ENCODE measurements around the gene S100A11. TPM values are rescaled to one million over a fixed set of nuclear protein-coding genes. Genes with fewer than 3 reads are reported as not detected.

The S100A11 gene
- total and polyA plus RNA-seq, 9 of the 15 experiments (the other 6 are each of a cell fraction or from before 2014, with no cell fraction given) = 131 to 808 (median 235) TPM

DNA sequence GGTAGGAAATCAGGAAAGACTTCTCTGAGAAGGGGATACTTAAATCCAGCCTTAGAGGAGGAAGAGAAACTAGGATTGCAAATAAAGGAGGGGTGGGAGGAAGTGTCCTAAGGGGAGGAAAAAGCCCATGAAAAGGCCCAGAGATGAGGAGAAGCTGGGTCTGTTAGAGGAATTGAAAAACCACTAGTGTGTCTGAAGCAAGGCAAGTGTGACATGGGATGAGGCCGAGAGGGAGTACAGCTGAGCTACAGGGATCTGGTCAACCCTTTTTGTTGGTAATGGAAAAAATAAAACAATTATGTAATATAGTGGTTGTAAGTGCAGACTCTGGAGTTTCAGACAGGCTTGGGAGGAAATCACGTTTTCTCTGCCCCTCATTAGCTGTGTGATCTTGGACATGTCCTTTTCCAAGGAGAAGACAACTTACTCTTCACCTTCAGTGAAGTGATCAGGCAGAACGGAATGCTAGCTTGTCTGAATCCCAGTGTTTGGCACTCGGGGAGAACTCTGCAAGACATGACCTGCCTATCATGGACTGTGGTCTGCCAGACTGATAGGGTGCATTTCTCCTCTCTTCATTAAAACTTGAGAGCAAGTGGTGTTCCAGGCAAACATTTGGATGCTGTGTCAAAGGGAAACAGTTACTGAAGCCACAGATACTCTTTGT, 35.7 kb downstream of the S100A11 start:
- no peaks in the 10 kb centered on the region for H4K20me1 ChIP-seq (replicated peaks; ENCODE audit: control insufficient read depth, insufficient read depth, low read length)
- no TSS peak for BruUV-seq (replicated peaks)
- 0 out of 6 replicates have a peak, but pooled peaks of 1 of the 3 experiments have one; percentile 27 for TF ChIP-seq ZBTB11 (CRISPR knock-in tag; IDR thresholded peaks at IDR 0.05)
- TF ChIP-seq YY1 (IDR thresholded peaks at IDR 0.05; ENCODE audit: borderline replicate concordance in 1 of 3, control insufficient read depth in 1 of 3, extremely low read depth in 1 of 3, insufficient read depth in 3 of 3, insufficient read length in 1 of 3, insufficient replicate concordance in 2 of 3, low read depth in 1 of 3, low read length in 2 of 3) = no peak
- 0% methylated on average over 4 of the region's 4 CpGs for WGBS (ENCODE audit: insufficient coverage, low coverage, missing lambda C conversion rate)
- no peaks in the 10 kb centered on the region for H3K4me1 ChIP-seq (replicated peaks in 1 of 2; ENCODE audit: control insufficient read depth in 2 of 2, insufficient read depth in 2 of 2, low read length in 2 of 2)
- intact Hi-C loops (cut with micrococcal nuclease) = loop anchor here (1.0 kb wide), 3 partner anchors 33 to 112 kb away; no protein-coding TSS in a partner anchor
- no peaks in the 10 kb centered on the region for H3K9me3 ChIP-seq (replicated peaks; ENCODE audit: control insufficient read depth, insufficient read depth, low read depth, low read length)
- ChIA-PET CTCF (ENCODE audit: low intra/inter-chr PET ratio) (interaction anchor here (0.6 to 3.0 kb wide), 4 partner anchors 33 to 112 kb away, joined by 5 to 22 read pairs (median 16); no protein-coding TSS in a partner anchor), POLR2A (interaction anchor here (0.7 to 1.7 kb wide), 8 partner anchors 12 to 166 kb away, joined by 3 to 7 read pairs (median 4); no protein-coding TSS in a partner anchor)
- H3K36me3 ChIP-seq (ENCODE audit: control insufficient read depth, insufficient read depth, low read length) = no peaks in the 10 kb centered on the region
- H2AFZ ChIP-seq (ENCODE audit: low read depth, low read length) = no peak overlapping the region; the same call in 1 of the 2 replicates
- FAIRE-seq = no peak
- H3K9ac ChIP-seq (ENCODE audit: insufficient read depth in 1 of 2, low read depth in 2 of 2, low read length in 2 of 2) = no peak overlapping the region
- no peak; the same call in 2 of the 3 replicates for ATAC-seq
- H3K9me1 ChIP-seq (ENCODE audit: control insufficient read depth, insufficient read depth, low read length) = no peaks in the 10 kb centered on the region
- H3K79me2 ChIP-seq (ENCODE audit: control insufficient read depth, insufficient read depth, low read length) = no peaks in the 10 kb centered on the region
- H3K4me3 ChIP-seq = no peak overlapping the region
- H3K27me3 ChIP-seq (ENCODE audit: control insufficient read depth in 2 of 2, insufficient read depth in 2 of 2, low read length in 2 of 2) = peaks cover 10 to 15% of the 10 kb centered on the region in 2 experiments; a peak in 3 of 5 replicates
- in situ Hi-C loops (cut with MboI) = no loop called here
- H3K4me2 ChIP-seq (ENCODE audit: insufficient read depth, low read length) = no peak overlapping the region
- no peak overlapping the region for H3K27ac ChIP-seq (ENCODE audit: extremely low read depth, low read depth, low read length)
- DNase-seq (ENCODE audit: extremely low read depth in 1 of 4, low spot score in 3 of 4) = no peak
